ENCODE results near the gene LRRC31. TPM values are rescaled to one million over a fixed set of nuclear protein-coding genes. Genes with fewer than 3 reads are reported as not detected.

The LRRC31 gene
- polyA plus RNA-seq, 1 of the 3 experiments (the other 2 are of a cell fraction) = not detected

GRCh38 chr3:169879845-169880575 lies 10.3 kb upstream of the LRRC31 start:
- WGBS (ENCODE audit: low lambda C conversion rate) = 19% methylated on average over 3 of the region's 3 CpGs
- H3K4me2 ChIP-seq = no peak overlapping the region
- CTCF ChIA-PET = interaction anchor here (1.1 to 1.5 kb wide), 2 partner anchors 17 to 277 kb away, joined by 3 to 7 read pairs; no protein-coding TSS in a partner anchor
- H2AFZ ChIP-seq (ENCODE audit: low read depth) = no peak overlapping the region
- TF ChIP-seq NFIC (IDR thresholded peaks at IDR 0.05; ENCODE audit: borderline replicate concordance) (no peak), SMC3 (IDR thresholded peaks at IDR 0.05; ENCODE audit: low read depth, low read length) (no peak), IRF3 (IDR thresholded peaks at IDR 0.05; ENCODE audit: low read depth, low read length) (no peak)
- no peak for DNase-seq
- H3K9me3 ChIP-seq = no peaks in the 10 kb centered on the region
- no peak overlapping the region; a peak in 1 of 4 replicates for H3K27ac ChIP-seq (ENCODE audit: low read depth in 2 of 2, low read length in 1 of 2)
- H3K79me2 ChIP-seq (ENCODE audit: insufficient read depth) = no peaks in the 10 kb centered on the region
- H3F3A ChIP-seq (replicated peaks; ENCODE audit: insufficient read depth) = no peaks in the 10 kb centered on the region
- H4K20me1 ChIP-seq (ENCODE audit: insufficient read depth) = no peaks in the 10 kb centered on the region
- H3K36me3 ChIP-seq (replicated peaks in 1 of 2; ENCODE audit: control insufficient read depth in 1 of 2, insufficient read depth in 2 of 2, low read length in 1 of 2) = no peaks in the 10 kb centered on the region
- POLR2A ChIA-PET = no interaction called here
- H3K27me3 ChIP-seq (ENCODE audit: insufficient read depth) = no peaks in the 10 kb centered on the region; the same call in 1 of the 2 replicates
- no peaks in the 10 kb centered on the region for H3K9me2 ChIP-seq
- H3K9ac ChIP-seq = no peak overlapping the region
- H3K4me1 ChIP-seq (ENCODE audit: control insufficient read depth in 1 of 2, insufficient read depth in 2 of 2, low read depth in 1 of 2, low read length in 1 of 2) = peaks cover 0 to 10% of the 10 kb centered on the region in 2 experiments; a peak in 1 of 4 replicates
- no peak overlapping the region for H3K4me3 ChIP-seq (ENCODE audit: low read depth in 2 of 2, low read length in 1 of 2)

GRCh38 chr3:169879013-169879557 lies 9.3 kb upstream of the LRRC31 start:
- no peaks in the 10 kb centered on the region for H3K9me2 ChIP-seq
- H3K9ac ChIP-seq = no peak overlapping the region
- H3K4me2 ChIP-seq = no peak overlapping the region
- 59% methylated on average over 8 of the region's 8 CpGs for WGBS (ENCODE audit: low lambda C conversion rate)
- H3K36me3 ChIP-seq (replicated peaks in 1 of 2; ENCODE audit: control insufficient read depth in 1 of 2, insufficient read depth in 2 of 2, low read length in 1 of 2) = no peaks in the 10 kb centered on the region
- ChIA-PET POLR2A (no interaction called here), CTCF (no interaction called here)
- H4K20me1 ChIP-seq (ENCODE audit: insufficient read depth) = no peaks in the 10 kb centered on the region
- no peak overlapping the region for H3K4me3 ChIP-seq (ENCODE audit: low read depth in 2 of 2, low read length in 1 of 2)
- no peaks in the 10 kb centered on the region; the same call in 1 of the 2 replicates for H3K27me3 ChIP-seq (ENCODE audit: insufficient read depth)
- H3K27ac ChIP-seq (ENCODE audit: low read depth in 2 of 2, low read length in 1 of 2) = no peak overlapping the region
- H2AFZ ChIP-seq (ENCODE audit: low read depth) = no peak overlapping the region
- peaks cover 0 to 10% of the 10 kb centered on the region in 2 experiments; a peak in 1 of 4 replicates for H3K4me1 ChIP-seq (ENCODE audit: control insufficient read depth in 1 of 2, insufficient read depth in 2 of 2, low read depth in 1 of 2, low read length in 1 of 2)
- H3K9me3 ChIP-seq = no peaks in the 10 kb centered on the region
- no peak for DNase-seq
- no peak for TF ChIP-seq TEAD4 (IDR thresholded peaks at IDR 0.05; ENCODE audit: borderline replicate concordance, insufficient read depth)
- TF ChIP-seq SMC3 (IDR thresholded peaks at IDR 0.05; ENCODE audit: low read depth, low read length) = no peak
- no peak for TF ChIP-seq USF2 (IDR thresholded peaks at IDR 0.05; ENCODE audit: borderline replicate concordance, low read depth, low read length)
- H3K79me2 ChIP-seq (ENCODE audit: insufficient read depth) = no peaks in the 10 kb centered on the region
- H3F3A ChIP-seq (replicated peaks; ENCODE audit: insufficient read depth) = no peaks in the 10 kb centered on the region

Measured in SK-N-SH (cell line).